ENCODE measurements around the gene POU2F3.

The POU2F3 gene

GRCh38 chr11:120217526-120217925 is 22.4 kb upstream of the POU2F3 start:
- TF ChIP-seq ZNF274 (IDR thresholded peaks at IDR 0.05; ENCODE audit: low read depth, low read length) = no peak
- no peak overlapping the region for H3K4me3 ChIP-seq (ENCODE audit: low read length)

- H3K4me3 ChIP-seq (ENCODE audit: low read length) = no peak overlapping the region
- TF ChIP-seq ZNF274 (IDR thresholded peaks at IDR 0.05; ENCODE audit: low read depth, low read length) = no peak
Measured at GRCh38 chr11:120217941-120218694, 21.8 kb upstream of the POU2F3 start.

DNA sequence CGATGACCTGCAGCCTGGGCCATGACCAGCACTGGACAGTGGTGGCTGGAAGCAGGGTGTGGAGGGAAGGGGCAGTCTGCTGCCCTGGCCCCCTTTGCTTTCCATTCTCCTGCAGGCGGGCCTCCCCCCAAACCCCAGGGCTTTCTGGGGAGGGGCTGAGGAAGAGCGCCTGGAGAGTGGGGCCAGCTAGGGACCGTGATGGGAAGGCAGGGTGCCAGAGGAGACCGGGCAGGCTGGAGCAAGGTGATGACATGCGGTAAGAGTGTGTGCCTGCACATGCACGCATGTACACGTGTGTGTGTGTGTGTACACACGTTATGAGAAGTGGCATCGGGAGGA is 21.3 kb upstream of the POU2F3 start:
- TF ChIP-seq ZNF274 (IDR thresholded peaks at IDR 0.05; ENCODE audit: low read depth, low read length) = no peak
- H3K4me3 ChIP-seq (ENCODE audit: low read length) = no peak overlapping the region

DNA sequence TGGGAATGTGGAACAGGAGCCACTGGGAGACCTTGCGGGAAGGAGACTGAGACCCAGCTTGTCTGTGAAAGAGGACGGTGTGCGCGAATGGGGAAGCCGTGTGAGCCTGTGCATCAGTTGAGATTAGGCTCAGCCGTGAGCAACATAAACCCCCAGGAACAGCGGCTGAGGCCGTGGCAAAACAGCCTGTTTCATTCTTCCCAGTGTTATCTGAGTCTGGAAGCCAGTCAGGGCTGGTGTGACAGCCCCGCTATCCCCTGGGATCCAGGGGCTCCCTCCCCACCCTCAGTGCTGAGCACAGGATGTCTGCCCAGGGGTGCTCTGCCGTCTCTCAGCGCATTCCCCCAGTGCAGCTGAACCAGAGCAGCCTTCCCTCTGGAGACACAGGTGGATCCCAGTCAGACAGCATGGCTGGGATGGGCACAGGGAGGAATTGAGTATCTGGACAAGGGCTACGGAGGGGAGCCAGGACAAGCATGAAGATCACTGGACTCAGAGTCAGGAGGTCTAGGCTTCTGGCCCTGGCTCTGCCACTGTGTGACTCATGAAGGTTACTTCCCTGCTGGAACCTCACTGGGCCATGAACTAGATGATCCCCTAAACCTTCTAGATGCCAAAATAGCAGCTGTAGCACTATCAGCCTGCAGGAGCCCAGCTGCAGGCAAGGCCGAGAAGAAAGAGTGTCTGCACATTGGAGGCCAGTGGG is 20.6 kb upstream of the POU2F3 start:
- H3K4me3 ChIP-seq (ENCODE audit: low read length) = no peak overlapping the region
- no peak for TF ChIP-seq ZNF274 (IDR thresholded peaks at IDR 0.05; ENCODE audit: low read depth, low read length)

DNA sequence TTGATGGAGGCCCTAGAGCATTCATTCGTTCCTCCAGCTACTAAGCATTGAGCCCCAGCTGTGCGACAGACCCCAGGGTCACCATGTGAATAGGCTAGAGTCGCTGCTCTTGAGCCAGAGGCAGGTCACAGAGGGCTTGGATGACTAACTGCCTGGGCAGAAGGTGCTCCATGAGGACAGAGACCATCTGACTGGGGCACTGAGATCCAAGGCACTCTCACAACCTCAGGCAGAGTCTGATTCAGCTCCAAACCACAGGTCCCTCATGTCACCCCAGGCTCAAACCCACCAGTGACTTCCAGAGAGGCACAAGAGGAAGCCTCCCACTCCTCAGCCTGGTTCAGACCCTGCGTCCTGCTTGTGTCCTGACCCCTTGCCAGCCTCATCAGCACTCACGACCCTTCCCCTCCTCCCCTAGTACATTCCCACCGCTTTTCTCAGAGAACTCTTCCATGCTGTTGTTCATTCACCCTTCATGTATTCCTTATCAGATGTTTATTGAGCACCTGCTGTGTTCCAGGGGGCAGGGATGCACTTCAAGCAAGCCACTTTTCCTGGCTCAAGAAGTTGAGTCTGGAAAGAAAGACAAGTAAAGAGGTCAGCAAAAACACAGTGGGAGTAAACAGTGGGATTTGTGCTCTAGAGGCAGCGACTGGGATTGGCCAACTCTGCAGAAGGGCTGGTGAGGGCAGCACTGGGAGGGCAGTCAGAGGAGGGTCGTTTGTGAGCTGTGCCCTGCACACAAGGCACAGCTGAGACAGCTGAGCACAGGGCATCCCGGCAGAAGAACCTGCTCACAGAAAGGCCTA is 19.8 kb upstream of the POU2F3 start:
- H3K4me3 ChIP-seq (ENCODE audit: low read length) = no peak overlapping the region
- no peak for TF ChIP-seq ZNF274 (IDR thresholded peaks at IDR 0.05; ENCODE audit: low read depth, low read length)

DNA sequence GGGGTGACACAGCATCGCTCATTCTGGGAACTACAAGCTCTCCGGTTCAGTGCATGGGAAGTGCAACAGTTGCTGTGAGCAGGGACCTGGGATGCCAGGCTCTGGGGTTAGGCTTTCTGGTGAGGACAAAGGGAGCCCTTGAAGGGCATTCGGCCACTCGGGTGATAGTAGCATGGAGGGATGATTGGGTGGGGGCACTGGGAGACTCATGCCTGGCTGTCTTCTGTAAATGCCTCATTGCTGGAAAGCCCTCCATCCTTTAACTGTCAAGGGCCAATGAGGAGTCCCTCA is 19.2 kb upstream of the POU2F3 start:
- TF ChIP-seq ZNF274 (IDR thresholded peaks at IDR 0.05; ENCODE audit: low read depth, low read length) = no peak

GRCh38 chr11:120221115-120221752 is 18.7 kb upstream of the POU2F3 start:
- no peak for TF ChIP-seq ZNF274 (IDR thresholded peaks at IDR 0.05; ENCODE audit: low read depth, low read length)
- H3K4me3 ChIP-seq (ENCODE audit: low read length) = no peak overlapping the region

More for the DNA sequence above, 19.2 kb upstream of the POU2F3 start:
- H3K4me3 ChIP-seq (ENCODE audit: low read length) = no peak overlapping the region

DNA sequence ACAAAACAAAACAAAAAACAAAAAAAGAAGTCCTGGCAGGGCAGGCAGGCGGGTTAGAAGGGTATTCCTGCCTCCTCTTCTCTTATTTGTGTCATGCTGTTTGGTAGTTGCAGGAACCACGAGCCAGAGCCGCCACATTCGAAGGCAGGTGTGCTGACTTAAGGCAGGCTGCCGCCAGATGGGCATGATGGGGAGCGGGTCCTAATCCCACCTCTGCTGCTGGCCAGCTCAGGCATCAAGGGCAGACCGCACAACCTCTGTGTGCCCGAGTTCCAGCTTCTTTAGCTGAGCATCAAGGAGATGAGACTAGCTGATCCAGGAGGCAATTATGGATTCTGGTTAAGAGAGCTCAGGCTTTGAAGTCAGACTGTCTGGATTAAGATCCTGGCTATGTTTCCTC is 17.0 kb upstream of the POU2F3 start:
- no peak overlapping the region for H3K4me3 ChIP-seq (ENCODE audit: low read length)
- TF ChIP-seq ZNF274 (IDR thresholded peaks at IDR 0.05; ENCODE audit: low read depth, low read length) = no peak

DNA sequence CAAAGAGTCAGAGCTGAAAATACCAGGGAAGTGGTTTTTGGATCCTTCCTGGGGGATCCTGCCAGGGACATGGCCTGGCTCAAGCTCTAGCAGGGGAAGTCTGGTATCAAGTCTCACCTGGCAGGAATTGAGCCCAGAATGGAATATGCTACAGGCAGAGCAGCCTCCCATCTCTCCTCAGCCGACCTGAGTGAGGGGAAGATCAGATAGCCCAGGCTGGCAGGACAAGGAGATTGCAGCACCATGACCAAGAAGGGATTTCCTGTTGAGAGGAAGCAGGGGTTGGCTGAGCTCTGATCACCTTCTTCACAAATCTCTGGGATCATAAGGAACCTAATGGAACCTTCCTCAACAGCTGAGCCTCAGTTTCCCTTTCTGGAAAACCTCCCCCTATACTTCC is 16.1 kb upstream of the POU2F3 start:
- H3K4me3 ChIP-seq (ENCODE audit: low read length) = no peak overlapping the region
- no peak for TF ChIP-seq ZNF274 (IDR thresholded peaks at IDR 0.05; ENCODE audit: low read depth, low read length)

- no peak overlapping the region for H3K4me3 ChIP-seq (ENCODE audit: low read length)
Measured at GRCh38 chr11:120224361-120224760, 15.6 kb upstream of the POU2F3 start.

DNA sequence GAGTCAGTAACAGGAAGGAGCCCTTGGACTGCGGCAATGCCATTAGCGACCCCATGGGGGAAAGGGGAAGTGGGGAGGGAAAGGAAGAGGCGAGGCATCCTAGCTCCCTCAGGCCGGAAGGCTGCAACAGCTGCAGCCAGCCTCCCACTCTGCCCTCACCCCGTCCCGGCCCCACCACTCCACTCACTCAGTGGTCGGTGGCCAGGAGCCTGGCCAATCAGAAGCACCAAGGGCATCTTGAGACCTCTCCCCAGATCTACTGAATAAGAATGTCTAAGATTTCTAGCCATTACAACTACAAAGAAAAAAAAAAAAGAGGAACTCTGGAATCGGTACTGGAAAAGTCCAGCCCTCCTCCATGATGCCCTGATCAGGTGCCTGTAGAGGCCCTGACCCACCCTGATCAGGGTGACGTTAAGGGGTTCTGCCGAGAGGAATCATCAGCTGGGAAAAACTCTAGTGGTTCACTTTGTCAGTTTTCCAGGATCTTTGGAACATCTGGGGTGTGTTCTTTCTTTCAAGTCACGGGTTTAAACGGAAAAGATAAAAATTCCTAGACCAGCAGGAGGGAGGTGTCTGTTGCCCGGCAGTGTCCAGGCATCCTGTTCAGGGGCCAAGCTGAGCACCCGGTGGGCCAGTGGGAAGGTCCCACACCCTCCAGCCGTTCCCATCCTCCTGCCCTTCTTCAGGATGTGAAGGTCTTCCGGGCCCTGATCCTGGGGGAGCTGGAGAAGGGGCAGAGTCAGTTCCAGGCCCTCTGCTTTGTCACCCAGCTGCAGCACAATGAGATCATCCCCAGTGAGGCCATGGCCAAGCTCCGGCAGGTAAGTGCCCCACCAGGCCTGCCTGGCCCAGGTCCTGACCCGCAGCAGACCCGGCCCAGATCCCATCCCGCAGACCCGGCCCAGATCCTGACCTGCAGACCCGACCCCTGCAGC is 14.7 kb upstream of the POU2F3 start:
- no peak for TF ChIP-seq ZNF274 (IDR thresholded peaks at IDR 0.05; ENCODE audit: low read depth, low read length)

More at GRCh38 chr11:120224361-120224760, 15.6 kb upstream of the POU2F3 start:
- TF ChIP-seq ZNF274 (IDR thresholded peaks at IDR 0.05; ENCODE audit: low read depth, low read length) = no peak

GRCh38 chr11:120226242-120226641 is 13.7 kb upstream of the POU2F3 start:
- H3K4me3 ChIP-seq (ENCODE audit: low read length) = no peak overlapping the region
- TF ChIP-seq ZNF274 (IDR thresholded peaks at IDR 0.05; ENCODE audit: low read depth, low read length) = no peak

More for the DNA sequence above, 14.7 kb upstream of the POU2F3 start:
- no peak overlapping the region for H3K4me3 ChIP-seq (ENCODE audit: low read length)

- TF ChIP-seq ZNF274 (IDR thresholded peaks at IDR 0.05; ENCODE audit: low read depth, low read length) = no peak
- H3K4me3 ChIP-seq (ENCODE audit: low read length) = no peak overlapping the region
Measured at GRCh38 chr11:120226714-120227113, 13.2 kb upstream of the POU2F3 start.
